GM23338 (cell line): ENCODE measurements around the gene ATG7. TPM values are rescaled to one million over a fixed set of nuclear protein-coding genes. Genes with fewer than 3 reads are reported as not detected.

Experiments
- ATAC-seq: fragments of 200-7000 bp; cut with Tn5 transposase; 3 replicates; pipeline ENCODE4 v1.9.1; 2020
- DNase-seq: peaks from one replicate; pipeline ENCODE4 v3.0.0-alpha.2; 2015; ENCODE audit warnings: low spot score
- H2AFZ ChIP-seq: fragments of 200-600 bp; sonication (generic); 2 replicates; pipeline ENCODE4 v1.8.0; 2016; ENCODE audit warnings: antibody characterized with exemption, mild to moderate bottlenecking, moderate library complexity
- H3F3A ChIP-seq: fragments of 200-600 bp; sonication (generic); replicated peaks from 2 replicates; pipeline ENCODE4 v1.8.0; 2017; ENCODE audit warnings: antibody characterized with exemption, mixed run types, low read depth
- H3K27ac ChIP-seq: fragments of 200-600 bp; sonication (generic); 2 replicates; pipeline ENCODE4 v1.6.1; 2016; ENCODE audit warnings: low read depth
- H3K27me3 ChIP-seq: fragments of 200-600 bp; sonication (generic); 2 replicates; pipeline ENCODE4 v1.8.0; 2016; ENCODE audit warnings: mild to moderate bottlenecking, mixed run types, moderate library complexity; ENCODE audit not compliant: insufficient read depth
- H3K36me3 ChIP-seq: fragments of 200-600 bp; sonication (generic); 2 replicates; pipeline ENCODE4 v1.8.0; 2016; ENCODE audit warnings: mild to moderate bottlenecking; ENCODE audit not compliant: insufficient read depth
- H3K4me1 ChIP-seq: fragments of 200-600 bp; sonication (generic); 2 replicates; pipeline ENCODE4 v1.8.0; 2016; ENCODE audit warnings: mild to moderate bottlenecking, moderate library complexity; ENCODE audit not compliant: insufficient read depth
- H3K4me2 ChIP-seq: fragments of 200-600 bp; sonication (generic); 2 replicates; pipeline ENCODE4 v1.7.1; 2017; ENCODE audit warnings: mixed run types
- H3K4me3 ChIP-seq: fragments of 200-600 bp; sonication (generic); 2 replicates; pipeline ENCODE4 v1.6.1; 2016; ENCODE audit warnings: mixed run types
- H3K79me2 ChIP-seq: fragments of 200-600 bp; sonication (generic); replicated peaks from 2 replicates; pipeline ENCODE4 v1.8.0; 2017; ENCODE audit warnings: mild to moderate bottlenecking; ENCODE audit not compliant: insufficient read depth
- H3K9me2 ChIP-seq: fragments of 200-600 bp; sonication (generic); 2 replicates; pipeline ENCODE4 v1.8.0; 2017; ENCODE audit not compliant: insufficient read depth
- H4K20me1 ChIP-seq: fragments of 200-600 bp; sonication (generic); replicated peaks from 2 replicates; pipeline ENCODE4 v1.8.0; 2017; ENCODE audit warnings: mild to moderate bottlenecking; ENCODE audit not compliant: insufficient read depth
- H3K27ac Mint-ChIP-seq: 2 replicates; pipeline ENCODE4 v1.8.0; 2020; ENCODE audit warnings: inconsistent platforms, mild to moderate bottlenecking, moderate library complexity, mixed read lengths
- H3K27me3 Mint-ChIP-seq: 3 replicates; pipeline ENCODE4 v1.8.0; 2022; ENCODE audit warnings: low read depth, mild to moderate bottlenecking, moderate library complexity, mixed read lengths, inconsistent platforms; ENCODE audit not compliant: insufficient read depth, poor library complexity
- H3K36me3 Mint-ChIP-seq: 3 replicates; pipeline ENCODE4 v1.8.0; 2021; ENCODE audit warnings: low read depth, mild to moderate bottlenecking, inconsistent platforms, moderate library complexity, mixed read lengths
- H3K4me1 Mint-ChIP-seq: 3 replicates; pipeline ENCODE4 v1.8.0; 2020; ENCODE audit warnings: mild to moderate bottlenecking, inconsistent platforms, mixed read lengths
- H3K4me3 Mint-ChIP-seq: 3 replicates; pipeline ENCODE4 v1.8.0; 2021; ENCODE audit warnings: moderate library complexity, mild to moderate bottlenecking, inconsistent platforms, mixed read lengths
- H3K9me3 Mint-ChIP-seq: 3 replicates; pipeline ENCODE4 v1.8.0; 2020; ENCODE audit warnings: moderate library complexity, mild to moderate bottlenecking, inconsistent platforms, mixed read lengths
- CREB1 ChIP-seq: fragments of 250-450 bp; sonication (Bioruptor Pico); IDR thresholded peaks from 2 replicates; pipeline ENCODE4 v1.5.0; 2020; ENCODE audit warnings: low read depth, mild to moderate bottlenecking, moderate library complexity
- EZH2 ChIP-seq: fragments of 200-600 bp; sonication (generic); IDR thresholded peaks from one replicate; pipeline ENCODE4 v1.8.0; 2017; ENCODE audit warnings: antibody characterized with exemption, mild to moderate bottlenecking, low read depth; ENCODE audit not compliant: unreplicated experiment
- EZH2phosphoT487 ChIP-seq: fragments of 200-600 bp; sonication (generic); IDR thresholded peaks from one replicate; pipeline ENCODE4 v1.8.1; 2018; ENCODE audit warnings: antibody characterized with exemption; ENCODE audit not compliant: unreplicated experiment
- JUNB ChIP-seq: IDR thresholded peaks from one replicate; pipeline ENCODE4 v1.6.1; 2016; ENCODE audit warnings: antibody characterized with exemption; ENCODE audit not compliant: unreplicated experiment
- NANOG ChIP-seq: IDR thresholded peaks from 2 replicates; pipeline ENCODE4 v1.6.1; 2016; ENCODE audit warnings: antibody characterized with exemption, borderline replicate concordance
- POLR2AphosphoS5 ChIP-seq: IDR thresholded peaks from 2 replicates; pipeline ENCODE4 v1.6.1; 2016; ENCODE audit warnings: antibody characterized with exemption, low read depth
- STAT1 ChIP-seq: IDR thresholded peaks from one replicate; pipeline ENCODE4 v1.6.1; 2016; ENCODE audit warnings: antibody characterized with exemption; ENCODE audit not compliant: unreplicated experiment
- ZNF114 ChIP-seq: fragments of 250-450 bp; sonication (Bioruptor Pico); IDR thresholded peaks from 2 replicates; pipeline ENCODE4 v1.5.0; 2020; ENCODE audit warnings: mild to moderate bottlenecking, moderate library complexity
- ZNF331 ChIP-seq: fragments of 250-450 bp; sonication (Bioruptor Pico); IDR thresholded peaks from 2 replicates; pipeline ENCODE4 v1.5.0; 2020; ENCODE audit warnings: low read depth, mild to moderate bottlenecking, moderate library complexity
- polyA plus RNA-seq: library from polyadenylated mRNA; unstranded; fragments of >200 nt; fragmentation: Nextera tagmentation; extraction: Ambion mirVana; gene quantifications from 2 replicates; pipeline ENCODE4 v1.2.1, GENCODE V29; 2016
- total RNA-seq: library from RNA; depleted of rRNA; stranded (reverse); fragments of >200 nt; shearing (Covaris generic); gene quantifications from 2 replicates; pipeline ENCODE4 v1.2.3, GENCODE V29; 2014
- TF ChIP-seq, protein P1 (sequence below): IDR thresholded peaks from one replicate; pipeline ENCODE4 v1.6.1; 2018; ENCODE audit warnings: antibody characterized with exemption; ENCODE audit not compliant: unreplicated experiment
- TF ChIP-seq, protein P2 (sequence below): IDR thresholded peaks from 2 replicates; pipeline ENCODE4 v1.6.1; 2016; ENCODE audit warnings: antibody characterized with exemption
- TF ChIP-seq, protein P3 (sequence below), 2 experiments: fragments of 200-600 bp in 1 of 2; sonication (generic) in 1 of 2; conservative IDR thresholded peaks; 2 replicates each; pipeline versions ENCODE4 v1.5.1 to v1.6.1; 2016 to 2017; ENCODE audit warnings: antibody characterized with exemption in 2 of 2, low read depth in 2 of 2, mild to moderate bottlenecking in 2 of 2, moderate library complexity in 1 of 2
- TF ChIP-seq, protein P4 (sequence below): fragments of 250-450 bp; sonication (Bioruptor Pico); IDR thresholded peaks from 2 replicates; pipeline ENCODE4 v1.5.0; 2020; ENCODE audit warnings: mild to moderate bottlenecking, moderate library complexity

Gene ATG7
- total and polyA plus RNA-seq, 2 experiments from 2014 or later, result 16.2 to 36.7 TPM

DNA sequence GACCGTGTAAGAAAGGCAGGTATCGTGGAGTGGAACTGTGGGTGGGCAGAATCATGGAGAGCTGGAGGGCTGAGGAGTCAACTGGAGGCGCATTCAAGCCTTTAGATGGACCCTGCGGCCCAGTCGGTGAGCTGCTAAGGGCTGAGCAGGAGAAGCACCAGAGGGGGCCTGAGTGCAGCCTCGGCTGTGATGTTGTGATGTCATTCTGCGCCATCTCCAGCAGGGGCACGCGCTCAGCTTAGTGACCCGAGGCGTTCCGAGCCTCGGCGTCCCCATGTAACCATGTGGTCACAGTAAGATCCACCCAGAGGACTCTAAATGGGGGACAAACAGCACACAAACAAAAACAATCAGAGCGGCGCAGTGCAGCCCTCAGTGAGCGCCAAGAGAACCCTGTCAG, 294.7 kb downstream of the ATG7 start:
- Histone ChIP-seq H3K36me3 (no peaks in the 10 kb centered on the region; the same call in 1 of the 2 replicates), H3K27ac (no peak overlapping the region), H3K27me3 (no peaks in the 10 kb centered on the region), H4K20me1 (peaks cover 11% of the 10 kb centered on the region), H3F3A (no peaks in the 10 kb centered on the region), H2AFZ (no peak overlapping the region), H3K4me3 (no peak overlapping the region), H3K4me1 (no peaks in the 10 kb centered on the region), H3K79me2 (peaks cover 30% of the 10 kb centered on the region), H3K9me2 (no peaks in the 10 kb centered on the region), H3K4me2 (no peak overlapping the region)
- H3K27ac Mint-ChIP-seq, result peak overlapping the region; percentile 7
- H3K9me3 Mint-ChIP-seq, result no peaks in the 10 kb centered on the region
- peaks cover 14% of the 10 kb centered on the region for H3K27me3 Mint-ChIP-seq
- H3K4me1 Mint-ChIP-seq, result peaks cover 5% of the 10 kb centered on the region; the same call in 1 of the 3 replicates
- DNase-seq (peak; percentile 76), ATAC-seq (peak; percentile 86)
- no peak overlapping the region for H3K4me3 Mint-ChIP-seq
- TF ChIP-seq STAT1 (no peak), EZH2phosphoT487 (no peak), CREB1 (CRISPR knock-in tag) (peak; percentile 52; the same call in 1 of the 2 replicates), EZH2 (no peak), JUNB (no peak), POLR2AphosphoS5 (no peak), ZNF114 (no peak), NANOG (no peak), ZNF331 (CRISPR knock-in tag) (no peak)
- TF ChIP-seq, protein P1, sequence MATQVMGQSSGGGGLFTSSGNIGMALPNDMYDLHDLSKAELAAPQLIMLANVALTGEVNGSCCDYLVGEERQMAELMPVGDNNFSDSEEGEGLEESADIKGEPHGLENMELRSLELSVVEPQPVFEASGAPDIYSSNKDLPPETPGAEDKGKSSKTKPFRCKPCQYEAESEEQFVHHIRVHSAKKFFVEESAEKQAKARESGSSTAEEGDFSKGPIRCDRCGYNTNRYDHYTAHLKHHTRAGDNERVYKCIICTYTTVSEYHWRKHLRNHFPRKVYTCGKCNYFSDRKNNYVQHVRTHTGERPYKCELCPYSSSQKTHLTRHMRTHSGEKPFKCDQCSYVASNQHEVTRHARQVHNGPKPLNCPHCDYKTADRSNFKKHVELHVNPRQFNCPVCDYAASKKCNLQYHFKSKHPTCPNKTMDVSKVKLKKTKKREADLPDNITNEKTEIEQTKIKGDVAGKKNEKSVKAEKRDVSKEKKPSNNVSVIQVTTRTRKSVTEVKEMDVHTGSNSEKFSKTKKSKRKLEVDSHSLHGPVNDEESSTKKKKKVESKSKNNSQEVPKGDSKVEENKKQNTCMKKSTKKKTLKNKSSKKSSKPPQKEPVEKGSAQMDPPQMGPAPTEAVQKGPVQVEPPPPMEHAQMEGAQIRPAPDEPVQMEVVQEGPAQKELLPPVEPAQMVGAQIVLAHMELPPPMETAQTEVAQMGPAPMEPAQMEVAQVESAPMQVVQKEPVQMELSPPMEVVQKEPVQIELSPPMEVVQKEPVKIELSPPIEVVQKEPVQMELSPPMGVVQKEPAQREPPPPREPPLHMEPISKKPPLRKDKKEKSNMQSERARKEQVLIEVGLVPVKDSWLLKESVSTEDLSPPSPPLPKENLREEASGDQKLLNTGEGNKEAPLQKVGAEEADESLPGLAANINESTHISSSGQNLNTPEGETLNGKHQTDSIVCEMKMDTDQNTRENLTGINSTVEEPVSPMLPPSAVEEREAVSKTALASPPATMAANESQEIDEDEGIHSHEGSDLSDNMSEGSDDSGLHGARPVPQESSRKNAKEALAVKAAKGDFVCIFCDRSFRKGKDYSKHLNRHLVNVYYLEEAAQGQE, result no peak
- TF ChIP-seq, protein P2, sequence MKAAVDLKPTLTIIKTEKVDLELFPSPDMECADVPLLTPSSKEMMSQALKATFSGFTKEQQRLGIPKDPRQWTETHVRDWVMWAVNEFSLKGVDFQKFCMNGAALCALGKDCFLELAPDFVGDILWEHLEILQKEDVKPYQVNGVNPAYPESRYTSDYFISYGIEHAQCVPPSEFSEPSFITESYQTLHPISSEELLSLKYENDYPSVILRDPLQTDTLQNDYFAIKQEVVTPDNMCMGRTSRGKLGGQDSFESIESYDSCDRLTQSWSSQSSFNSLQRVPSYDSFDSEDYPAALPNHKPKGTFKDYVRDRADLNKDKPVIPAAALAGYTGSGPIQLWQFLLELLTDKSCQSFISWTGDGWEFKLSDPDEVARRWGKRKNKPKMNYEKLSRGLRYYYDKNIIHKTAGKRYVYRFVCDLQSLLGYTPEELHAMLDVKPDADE, result no peak
- TF ChIP-seq, protein P3, sequence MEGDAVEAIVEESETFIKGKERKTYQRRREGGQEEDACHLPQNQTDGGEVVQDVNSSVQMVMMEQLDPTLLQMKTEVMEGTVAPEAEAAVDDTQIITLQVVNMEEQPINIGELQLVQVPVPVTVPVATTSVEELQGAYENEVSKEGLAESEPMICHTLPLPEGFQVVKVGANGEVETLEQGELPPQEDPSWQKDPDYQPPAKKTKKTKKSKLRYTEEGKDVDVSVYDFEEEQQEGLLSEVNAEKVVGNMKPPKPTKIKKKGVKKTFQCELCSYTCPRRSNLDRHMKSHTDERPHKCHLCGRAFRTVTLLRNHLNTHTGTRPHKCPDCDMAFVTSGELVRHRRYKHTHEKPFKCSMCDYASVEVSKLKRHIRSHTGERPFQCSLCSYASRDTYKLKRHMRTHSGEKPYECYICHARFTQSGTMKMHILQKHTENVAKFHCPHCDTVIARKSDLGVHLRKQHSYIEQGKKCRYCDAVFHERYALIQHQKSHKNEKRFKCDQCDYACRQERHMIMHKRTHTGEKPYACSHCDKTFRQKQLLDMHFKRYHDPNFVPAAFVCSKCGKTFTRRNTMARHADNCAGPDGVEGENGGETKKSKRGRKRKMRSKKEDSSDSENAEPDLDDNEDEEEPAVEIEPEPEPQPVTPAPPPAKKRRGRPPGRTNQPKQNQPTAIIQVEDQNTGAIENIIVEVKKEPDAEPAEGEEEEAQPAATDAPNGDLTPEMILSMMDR (conservative IDR thresholded peaks at IDR 0.05; ENCODE audit: low read depth in 2 of 2), result peak; percentile 47
- TF ChIP-seq, protein P4, sequence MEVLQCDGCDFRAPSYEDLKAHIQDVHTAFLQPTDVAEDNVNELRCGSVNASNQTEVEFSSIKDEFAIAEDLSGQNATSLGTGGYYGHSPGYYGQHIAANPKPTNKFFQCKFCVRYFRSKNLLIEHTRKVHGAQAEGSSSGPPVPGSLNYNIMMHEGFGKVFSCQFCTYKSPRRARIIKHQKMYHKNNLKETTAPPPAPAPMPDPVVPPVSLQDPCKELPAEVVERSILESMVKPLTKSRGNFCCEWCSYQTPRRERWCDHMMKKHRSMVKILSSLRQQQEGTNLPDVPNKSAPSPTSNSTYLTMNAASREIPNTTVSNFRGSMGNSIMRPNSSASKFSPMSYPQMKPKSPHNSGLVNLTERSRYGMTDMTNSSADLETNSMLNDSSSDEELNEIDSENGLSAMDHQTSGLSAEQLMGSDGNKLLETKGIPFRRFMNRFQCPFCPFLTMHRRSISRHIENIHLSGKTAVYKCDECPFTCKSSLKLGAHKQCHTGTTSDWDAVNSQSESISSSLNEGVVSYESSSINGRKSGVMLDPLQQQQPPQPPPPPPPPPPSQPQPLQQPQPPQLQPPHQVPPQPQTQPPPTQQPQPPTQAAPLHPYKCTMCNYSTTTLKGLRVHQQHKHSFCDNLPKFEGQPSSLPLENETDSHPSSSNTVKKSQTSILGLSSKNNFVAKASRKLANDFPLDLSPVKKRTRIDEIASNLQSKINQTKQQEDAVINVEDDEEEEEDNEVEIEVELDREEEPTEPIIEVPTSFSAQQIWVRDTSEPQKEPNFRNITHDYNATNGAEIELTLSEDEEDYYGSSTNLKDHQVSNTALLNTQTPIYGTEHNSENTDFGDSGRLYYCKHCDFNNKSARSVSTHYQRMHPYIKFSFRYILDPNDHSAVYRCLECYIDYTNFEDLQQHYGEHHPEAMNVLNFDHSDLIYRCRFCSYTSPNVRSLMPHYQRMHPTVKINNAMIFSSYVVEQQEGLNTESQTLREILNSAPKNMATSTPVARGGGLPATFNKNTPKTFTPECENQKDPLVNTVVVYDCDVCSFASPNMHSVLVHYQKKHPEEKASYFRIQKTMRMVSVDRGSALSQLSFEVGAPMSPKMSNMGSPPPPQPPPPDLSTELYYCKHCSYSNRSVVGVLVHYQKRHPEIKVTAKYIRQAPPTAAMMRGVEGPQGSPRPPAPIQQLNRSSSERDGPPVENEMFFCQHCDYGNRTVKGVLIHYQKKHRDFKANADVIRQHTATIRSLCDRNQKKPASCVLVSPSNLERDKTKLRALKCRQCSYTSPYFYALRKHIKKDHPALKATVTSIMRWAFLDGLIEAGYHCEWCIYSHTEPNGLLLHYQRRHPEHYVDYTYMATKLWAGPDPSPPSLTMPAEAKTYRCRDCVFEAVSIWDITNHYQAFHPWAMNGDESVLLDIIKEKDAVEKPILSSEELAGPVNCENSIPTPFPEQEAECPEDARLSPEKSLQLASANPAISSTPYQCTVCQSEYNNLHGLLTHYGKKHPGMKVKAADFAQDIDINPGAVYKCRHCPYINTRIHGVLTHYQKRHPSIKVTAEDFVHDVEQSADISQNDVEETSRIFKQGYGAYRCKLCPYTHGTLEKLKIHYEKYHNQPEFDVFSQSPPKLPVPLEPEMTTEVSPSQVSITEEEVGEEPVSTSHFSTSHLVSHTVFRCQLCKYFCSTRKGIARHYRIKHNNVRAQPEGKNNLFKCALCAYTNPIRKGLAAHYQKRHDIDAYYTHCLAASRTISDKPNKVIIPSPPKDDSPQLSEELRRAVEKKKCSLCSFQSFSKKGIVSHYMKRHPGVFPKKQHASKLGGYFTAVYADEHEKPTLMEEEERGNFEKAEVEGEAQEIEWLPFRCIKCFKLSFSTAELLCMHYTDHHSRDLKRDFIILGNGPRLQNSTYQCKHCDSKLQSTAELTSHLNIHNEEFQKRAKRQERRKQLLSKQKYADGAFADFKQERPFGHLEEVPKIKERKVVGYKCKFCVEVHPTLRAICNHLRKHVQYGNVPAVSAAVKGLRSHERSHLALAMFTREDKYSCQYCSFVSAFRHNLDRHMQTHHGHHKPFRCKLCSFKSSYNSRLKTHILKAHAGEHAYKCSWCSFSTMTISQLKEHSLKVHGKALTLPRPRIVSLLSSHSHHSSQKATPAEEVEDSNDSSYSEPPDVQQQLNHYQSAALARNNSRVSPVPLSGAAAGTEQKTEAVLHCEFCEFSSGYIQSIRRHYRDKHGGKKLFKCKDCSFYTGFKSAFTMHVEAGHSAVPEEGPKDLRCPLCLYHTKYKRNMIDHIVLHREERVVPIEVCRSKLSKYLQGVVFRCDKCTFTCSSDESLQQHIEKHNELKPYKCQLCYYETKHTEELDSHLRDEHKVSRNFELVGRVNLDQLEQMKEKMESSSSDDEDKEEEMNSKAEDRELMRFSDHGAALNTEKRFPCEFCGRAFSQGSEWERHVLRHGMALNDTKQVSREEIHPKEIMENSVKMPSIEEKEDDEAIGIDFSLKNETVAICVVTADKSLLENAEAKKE (CRISPR knock-in tag), result no peak
- peaks cover 17% of the 10 kb centered on the region; the same call in 2 of the 3 replicates for H3K36me3 Mint-ChIP-seq
